DMS153 treated with DMSO at 0.1 percent for 48 hours (cell line): ENCODE data around the gene LRRFIP1.
"Not testable (repeated sequence)": the region's sequence is repeated elsewhere in the genome, so short reads cannot be mapped to it uniquely, and the experiment has no call there.

ENCODE experiments used
- DNase-seq: peaks from one replicate; lab custom pipeline; 2025; ENCODE audit not compliant: unreplicated experiment; lab: John Stamatoyannopoulos, UW

LRRFIP1 gene, protein sequence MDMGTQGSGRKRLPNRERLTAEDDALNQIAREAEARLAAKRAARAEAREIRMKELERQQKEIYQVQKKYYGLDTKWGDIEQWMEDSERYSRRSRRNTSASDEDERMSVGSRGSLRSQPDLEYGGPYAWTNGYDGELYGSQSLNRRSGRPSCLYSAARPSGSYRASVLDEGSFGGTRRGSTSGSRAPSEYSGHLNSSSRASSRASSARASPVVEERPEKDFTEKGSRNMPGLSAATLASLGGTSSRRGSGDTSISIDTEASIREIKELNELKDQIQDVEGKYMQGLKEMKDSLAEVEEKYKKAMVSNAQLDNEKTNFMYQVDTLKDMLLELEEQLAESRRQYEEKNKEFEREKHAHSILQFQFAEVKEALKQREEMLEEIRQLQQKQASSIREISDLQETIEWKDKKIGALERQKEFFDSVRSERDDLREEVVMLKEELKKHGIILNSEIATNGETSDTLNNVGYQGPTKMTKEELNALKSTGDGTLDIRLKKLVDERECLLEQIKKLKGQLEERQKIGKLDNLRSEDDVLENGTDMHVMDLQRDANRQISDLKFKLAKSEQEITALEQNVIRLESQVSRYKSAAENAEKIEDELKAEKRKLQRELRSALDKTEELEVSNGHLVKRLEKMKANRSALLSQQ

DNA sequence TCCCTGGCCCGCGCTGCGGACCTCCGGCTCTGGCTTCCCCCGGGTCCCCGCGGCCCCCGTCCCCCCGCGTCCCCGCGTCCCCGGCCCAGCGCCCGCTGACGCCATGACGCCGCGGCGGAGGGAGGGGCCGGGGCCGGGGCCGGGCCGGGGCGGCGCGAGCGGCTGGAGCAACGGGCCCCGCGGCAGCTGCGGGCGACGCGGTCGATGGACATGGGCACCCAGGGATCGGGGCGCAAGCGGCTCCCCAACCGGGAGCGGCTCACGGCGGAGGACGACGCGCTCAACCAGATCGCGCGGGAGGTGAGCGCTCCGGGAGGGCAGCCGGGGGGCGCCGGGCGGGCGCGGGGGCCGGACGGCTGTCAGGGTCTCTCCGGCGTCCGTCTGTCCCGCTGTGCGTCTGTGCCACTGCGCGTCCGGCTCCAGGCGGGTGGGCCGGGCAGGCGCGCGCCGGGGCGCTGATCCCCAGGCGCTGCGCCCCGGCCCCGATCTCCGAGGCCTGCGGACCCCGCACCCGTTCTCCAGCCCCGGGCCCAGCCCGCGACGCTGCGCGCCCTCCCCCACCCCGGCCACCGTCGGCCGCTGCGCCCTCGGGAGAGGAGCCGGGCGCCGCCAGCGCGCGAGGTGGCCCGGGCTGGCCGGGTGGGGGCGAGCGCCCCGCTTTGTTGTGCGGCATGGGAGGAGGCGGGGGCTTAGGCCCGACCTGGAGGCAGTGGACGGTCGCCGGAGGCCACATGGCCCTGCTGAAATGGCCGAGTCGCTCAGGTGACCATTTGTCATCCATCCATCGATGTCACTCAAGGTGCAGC is at the start of gene LRRFIP1:
Gene LRRFIP1, plus strand, starts transcription at position 147 of the 806 bp plus-strand sequence. Its CDS starts 58 bp downstream, at position 205.
- DNase-seq: no peak

DNA sequence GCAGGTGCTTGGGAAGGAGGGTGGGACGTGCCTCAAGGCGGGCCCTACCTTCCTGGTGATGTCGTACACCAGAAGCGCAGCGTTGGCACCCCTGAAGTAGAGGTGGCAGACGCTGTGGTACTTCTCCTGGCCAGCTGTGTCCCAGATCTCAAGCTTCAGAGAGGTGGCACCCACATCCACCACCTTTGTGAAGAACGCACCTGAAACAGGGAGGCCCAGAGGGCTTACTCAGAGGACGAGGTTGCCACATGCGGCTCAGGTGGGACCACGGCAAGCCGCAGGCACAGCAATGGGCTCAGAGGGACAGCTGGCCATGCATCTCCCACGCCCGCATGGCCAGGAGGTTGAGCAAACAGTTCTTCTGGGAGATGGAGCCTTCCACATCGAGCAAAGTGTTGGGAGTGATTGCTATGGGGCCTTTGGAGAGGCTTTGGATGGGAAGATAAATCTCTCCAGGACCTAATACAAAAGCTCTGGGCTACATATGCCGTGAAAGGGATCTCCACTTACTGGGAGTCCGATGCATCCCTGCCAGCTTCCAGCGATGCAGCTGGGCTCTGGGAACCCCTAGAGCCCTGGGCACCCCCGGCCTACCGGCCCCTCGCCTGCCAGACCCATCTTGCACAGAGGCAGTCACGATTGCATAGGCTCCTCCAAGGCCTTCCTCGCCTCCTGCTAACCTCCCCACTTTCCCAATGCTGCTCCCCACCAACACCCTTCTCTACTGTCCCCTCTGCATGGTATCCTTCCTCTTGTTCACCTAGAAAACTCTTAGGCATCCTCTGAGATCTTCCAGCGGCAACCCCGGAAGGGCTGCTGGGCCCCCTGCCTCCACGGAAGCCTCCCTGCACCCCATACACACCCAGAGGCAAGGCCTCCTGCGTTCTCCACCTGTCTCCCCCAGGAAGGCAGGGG is 49.2 kb upstream of the LRRFIP1 start:
- DNase-seq: no peak

DNA sequence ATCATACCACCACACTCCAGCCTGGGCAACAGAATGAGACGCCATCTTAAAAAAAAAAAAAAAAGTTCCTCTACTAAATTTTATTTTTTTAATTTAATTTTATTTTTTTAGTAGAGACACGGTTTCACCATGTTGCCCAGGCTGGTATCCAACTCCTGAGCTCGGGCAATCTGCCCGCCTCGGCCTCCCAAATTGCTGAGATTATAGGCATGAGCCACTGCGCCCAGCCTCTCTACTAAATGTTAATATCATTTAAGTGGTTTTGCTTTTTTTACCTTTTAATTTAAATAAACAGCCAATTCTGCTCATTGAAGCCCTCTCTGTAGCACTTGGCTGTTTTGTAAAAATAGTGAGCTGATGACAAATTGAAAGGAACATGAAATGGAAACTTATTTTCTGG is 46.1 kb upstream of the LRRFIP1 start:
- no peak for DNase-seq

DNA sequence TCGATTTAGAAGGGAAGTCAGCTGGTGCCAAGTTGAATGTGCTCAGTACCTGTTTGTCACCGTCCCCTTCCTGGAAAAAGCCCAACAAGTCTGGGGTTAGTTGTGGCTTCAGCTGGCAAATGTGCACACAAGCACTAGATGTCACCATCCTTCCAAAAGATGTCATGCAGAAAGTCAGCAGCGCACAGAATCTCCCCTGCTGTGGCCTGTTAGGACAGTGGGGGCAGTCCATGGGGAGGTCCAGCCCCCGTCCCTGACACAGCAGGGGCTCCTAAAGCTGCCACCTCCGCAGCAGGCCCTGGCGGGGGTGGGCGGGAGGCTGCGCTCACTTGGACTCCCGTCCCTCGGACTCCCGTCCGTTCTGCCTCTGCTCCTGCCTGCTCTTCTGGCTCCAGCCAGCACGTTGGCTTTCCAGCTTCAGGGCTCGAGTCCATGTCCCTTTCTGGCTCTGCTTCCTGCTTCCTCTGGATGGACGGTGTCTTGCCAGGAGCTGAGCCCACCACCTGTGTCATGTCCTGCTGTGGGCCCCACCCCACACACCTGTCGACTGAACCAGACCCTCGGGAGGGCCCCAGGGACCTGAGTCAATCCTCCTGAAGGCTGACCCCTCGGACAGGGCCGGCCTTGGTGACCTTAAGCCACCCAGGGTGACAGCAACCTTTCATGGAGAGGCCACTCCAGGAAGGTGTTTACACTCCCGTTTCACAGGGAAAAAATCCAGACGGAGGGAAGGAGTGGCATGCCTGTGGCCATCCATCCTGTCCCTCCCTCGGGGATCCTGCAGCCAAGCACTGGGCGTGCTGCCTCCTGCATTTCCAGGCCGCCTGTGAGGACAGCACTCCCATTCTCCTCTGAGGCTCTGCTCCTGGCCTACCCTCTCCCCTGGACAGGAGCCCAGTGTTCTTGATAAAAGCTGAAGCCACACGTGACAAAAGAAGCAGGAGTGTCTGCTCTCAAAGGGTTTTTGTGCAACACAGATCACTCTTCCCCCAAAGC is 45.3 kb upstream of the LRRFIP1 start:
- peak; percentile 76 for DNase-seq

DNA sequence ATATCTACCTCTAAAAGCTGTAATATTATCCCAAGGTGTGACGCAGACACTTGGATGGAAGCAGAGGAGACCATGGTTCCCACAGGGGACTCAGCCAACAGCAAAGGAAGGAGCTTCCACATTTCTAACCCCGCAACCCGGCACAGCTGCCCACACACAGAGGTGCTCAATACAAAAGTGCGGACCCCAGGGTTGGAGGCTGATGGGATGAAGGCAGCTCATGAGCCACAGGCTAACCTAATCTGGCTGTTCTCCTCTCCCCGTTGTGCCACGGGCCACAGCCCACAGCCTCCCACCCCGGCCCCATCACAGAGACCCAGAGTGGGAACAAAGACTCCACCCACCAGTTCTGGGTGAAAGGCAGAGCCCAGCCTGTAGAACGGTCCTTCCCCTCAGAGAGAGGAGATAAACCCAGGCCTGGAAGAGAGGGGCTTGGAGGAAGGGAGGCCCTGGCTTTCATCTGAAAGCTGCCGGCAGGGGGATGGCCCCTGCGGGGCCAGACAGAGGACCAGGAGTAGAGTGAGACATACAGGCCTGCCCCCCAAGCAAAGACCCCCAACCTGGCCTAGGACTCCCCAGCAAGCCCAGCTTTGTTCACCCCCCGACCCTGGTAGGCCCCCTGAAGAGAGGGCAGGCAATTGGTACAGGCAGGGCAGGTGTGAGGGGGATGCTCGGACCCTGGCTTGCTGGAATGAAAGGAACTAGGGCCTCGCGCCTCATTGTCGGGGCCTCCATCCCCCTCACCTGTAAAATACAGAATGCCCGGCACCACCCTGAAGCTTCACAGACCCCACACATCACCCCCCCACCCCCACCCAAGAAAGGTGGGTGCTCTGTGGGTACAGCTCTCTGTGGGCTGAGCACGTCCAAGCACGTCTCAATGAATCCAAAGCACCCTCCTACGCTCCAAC is 43.7 kb upstream of the LRRFIP1 start:
- DNase-seq: no peak

DNA sequence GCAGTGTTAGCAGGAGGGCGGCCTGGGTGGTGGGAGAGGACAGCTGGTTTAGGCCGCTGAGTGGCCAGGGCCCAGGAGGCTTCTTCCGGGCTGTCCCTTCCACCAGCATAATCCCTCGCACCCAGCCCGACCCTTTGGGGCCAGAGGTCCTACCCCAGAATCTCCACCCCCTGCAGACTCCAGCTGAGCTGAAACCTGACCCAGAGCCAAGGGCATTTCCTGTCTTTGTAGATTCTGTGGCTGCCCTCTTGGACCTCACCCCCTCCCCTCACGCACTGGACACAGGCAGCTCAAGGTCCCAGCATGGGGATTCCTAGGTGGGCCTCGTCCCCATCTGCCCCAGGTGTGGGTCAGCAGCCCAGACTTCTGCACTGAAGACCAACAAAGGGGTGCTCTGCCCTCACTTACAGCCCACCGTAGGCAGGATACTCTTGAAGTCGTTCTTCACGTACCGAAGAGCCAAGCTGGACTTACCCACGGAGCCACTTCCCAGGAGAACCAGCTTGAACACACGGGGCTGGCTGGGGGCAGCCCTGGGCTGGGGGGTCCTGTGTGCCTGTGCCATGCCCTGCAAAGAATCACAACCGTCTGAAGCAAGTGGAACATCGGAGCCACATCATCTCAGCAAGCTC is 41.7 kb upstream of the LRRFIP1 start:
- DNase-seq: no peak

DNA sequence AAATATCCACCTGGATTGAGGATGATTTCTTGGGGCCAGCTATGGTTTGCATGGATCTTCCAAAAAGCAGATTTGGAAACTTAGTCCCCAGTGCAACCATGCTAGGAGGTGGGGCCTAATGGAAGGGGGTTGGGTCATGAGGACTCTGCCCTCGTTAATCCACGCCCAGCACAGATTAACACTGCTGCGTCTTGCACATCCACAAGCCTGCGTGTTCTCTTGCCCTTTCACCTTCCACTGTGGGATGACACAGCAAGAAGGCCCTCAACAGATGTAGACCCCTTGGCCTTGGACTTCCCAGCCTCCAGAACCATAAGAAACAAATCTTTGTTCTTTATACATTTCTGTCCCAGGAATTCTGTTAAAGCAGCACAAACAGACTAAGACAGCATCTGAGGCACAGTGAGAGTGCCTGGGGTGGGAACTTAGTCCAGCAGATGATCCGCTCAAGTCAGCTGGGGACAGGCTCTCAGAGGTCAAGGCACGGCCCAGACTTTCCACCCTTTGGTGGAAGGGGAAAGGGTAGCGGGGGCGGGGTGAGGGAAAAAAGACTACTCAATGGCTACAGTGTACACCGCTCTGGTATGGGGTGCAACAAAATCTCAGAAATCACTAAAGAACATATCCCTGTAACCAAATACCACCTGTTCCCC is 39.2 kb upstream of the LRRFIP1 start:
- no peak for DNase-seq

DNA sequence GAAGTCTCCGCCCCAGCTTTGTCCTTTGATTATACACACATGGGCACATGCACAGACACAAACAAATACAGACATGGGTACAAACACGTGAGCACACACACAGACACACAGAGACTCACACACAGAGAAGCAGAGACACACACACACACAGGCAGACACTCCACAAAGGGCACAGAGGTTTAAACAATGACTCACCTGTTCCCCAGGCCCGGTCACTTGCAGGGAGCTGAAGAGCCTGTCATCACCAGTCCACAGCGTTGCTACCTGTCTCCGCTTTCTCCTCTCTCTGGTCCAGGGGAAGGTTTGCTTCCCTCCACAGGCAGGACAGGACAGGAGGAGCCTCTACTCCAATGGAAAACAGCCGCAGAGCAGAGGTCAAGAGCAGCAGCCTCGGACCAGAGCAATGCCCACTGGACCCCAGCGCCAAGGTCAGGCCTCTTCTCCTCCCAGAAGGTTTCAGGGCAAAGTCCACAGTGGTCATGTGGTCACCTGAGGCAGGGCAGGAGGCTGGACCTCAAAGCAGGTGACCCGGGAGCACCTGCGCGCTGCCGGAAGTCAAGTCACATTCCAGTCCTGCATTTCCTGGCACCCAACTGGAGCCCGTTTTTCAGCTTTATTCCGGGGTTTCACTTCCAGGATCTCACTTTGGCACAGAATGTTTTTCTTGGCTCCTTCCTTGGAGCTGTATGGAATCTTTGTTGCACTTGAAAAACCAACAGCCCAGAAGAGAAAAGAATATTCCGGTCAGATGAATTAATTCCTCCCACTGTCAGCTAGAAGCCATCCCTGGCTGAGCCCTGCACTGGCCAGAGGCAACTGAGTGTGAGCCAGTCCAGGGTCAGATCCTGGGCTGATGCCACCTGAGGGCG is 36.9 kb upstream of the LRRFIP1 start, which contains the start of gene RAB17:
Gene RAB17, minus strand, starts transcription at position 463 of the 869 bp plus-strand sequence. CDS start 4,580 bp downstream, outside the sequence.
- DNase-seq: peak; percentile 36

DNA sequence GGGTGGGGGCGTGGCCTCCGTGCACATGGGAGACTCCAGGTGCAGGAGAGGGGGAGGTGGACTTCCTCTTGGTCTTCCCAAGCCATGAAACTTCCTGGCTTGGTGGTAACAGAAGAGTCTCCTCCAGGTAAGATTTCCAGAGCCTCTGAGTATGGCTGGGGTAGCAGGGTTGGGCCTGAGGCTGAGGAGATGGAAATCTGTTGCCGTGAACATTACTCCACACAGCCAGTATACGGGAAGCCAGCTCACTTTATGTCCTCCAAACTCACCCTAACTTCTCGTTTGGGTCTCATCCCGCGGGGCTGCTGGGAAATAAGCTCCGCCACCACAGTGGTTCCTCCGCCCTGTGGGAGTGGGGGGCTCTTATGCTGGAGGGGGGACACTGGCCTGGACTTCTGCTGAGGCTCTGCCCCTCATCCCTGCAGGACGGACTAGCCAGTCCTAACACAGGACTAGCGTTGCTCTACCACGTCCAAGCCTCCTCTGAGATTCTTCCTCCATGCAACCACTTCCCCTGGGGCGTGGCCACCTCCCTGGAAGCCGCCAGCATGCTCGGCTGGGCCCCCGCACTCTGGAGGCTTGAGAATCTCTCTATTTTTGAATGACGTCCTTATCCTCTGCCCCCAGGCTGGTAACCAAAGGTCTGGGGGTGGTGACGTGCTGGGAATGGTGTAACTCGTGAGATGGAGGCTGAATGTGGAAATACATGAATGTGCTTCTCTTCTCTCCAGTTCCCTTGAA is 36.1 kb upstream of the LRRFIP1 start:
- peak; percentile 69 for DNase-seq

DNA sequence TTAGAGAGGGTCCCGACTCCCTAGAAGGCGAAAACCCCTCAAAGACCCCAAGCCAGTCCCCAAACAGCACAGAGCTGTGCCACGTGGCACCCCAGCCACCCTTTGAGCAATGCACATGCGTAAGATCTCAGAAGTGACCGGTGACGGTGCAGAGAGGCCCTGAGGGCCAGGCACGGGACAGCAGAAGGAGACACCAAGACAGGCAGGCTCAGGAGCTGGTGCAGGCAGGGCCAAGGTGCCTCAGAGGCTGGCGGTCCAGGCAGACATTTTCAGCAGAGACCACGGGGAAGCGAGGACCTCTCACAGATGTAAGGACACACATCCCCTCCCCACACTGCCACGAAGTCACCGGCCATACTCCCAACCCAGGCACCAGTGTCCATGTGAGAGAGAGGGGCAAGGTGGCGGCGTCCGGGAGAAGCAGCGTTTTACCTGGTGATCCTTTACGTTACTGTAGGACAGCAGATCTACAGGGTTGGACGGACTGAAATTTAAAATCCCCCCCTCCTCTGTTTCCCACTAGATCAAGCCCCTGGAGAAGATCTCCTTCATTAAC is 34.9 kb upstream of the LRRFIP1 start:
- no peak for DNase-seq

DNA sequence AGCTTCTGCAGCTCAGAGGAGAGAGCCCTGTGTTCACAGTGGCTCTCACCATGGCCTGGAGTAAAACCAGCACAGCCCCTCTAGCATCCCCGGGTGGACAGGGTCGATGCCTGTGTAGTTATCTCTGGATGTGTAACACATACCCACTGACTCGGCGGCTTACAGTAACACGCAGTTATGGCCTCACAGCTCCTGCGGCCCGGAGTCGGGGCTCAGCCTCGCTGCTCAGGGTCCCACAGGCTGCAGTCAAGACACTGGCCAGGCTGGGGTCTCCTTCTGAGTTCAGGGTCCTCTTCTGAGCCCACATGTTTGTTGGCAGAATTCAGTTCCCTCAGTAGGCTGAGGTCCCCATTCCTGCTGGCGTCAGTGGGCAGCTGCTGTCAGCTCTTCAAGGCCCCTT is 34.4 kb upstream of the LRRFIP1 start:
- no peak for DNase-seq

DNA sequence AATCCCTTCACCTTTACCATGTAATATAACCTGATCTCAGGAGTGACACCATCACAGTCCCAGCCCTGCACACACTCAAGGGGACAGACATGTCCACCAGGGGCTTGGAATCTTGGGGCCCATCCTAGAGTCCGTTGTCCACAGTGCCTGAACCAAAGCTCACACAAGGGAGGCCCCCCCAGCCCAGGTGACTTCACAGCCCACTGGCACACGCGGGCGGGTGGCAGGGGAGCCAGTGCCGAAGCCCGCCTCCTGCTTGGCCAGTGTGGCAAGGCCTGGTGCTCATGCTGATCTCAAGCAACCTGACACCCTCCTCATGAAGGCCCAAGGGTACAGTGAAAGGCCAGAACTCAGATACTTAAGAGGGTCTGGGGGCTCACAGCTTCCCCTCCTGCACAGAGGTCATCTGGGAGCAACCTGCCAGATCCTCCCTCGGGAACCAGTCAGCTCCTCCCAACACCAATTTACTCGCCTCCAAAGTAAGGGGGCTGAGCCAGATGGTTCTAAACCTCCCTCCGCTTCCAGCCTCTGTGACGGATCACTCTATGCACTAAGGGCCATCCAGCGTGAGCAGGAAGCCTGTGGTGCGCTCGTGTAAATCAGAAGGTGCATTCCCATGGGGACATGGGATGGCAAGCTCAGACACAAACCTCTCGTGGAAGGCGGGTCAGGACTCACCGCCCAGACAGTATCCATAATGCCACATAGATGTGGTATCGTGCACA is 33.6 kb upstream of the LRRFIP1 start:
- no peak for DNase-seq

DNA sequence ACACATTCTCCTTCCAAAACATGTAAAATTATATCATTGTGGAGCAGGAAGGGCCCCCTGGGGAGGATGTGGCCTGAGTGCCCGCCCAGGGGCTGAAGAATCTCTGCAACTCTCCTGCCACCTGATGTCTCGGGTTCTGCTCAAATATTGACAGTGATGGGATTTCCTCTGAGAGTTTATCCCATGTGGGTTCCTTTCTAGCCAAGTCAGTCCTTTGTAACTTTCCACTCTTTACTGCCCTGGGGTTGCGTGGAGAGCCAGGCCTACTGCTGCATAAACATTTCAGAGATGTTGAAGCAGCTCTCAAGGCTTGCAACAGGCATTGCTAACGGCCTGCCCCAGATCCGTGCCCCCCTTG is 32.9 kb upstream of the LRRFIP1 start:
- no peak for DNase-seq

DNA sequence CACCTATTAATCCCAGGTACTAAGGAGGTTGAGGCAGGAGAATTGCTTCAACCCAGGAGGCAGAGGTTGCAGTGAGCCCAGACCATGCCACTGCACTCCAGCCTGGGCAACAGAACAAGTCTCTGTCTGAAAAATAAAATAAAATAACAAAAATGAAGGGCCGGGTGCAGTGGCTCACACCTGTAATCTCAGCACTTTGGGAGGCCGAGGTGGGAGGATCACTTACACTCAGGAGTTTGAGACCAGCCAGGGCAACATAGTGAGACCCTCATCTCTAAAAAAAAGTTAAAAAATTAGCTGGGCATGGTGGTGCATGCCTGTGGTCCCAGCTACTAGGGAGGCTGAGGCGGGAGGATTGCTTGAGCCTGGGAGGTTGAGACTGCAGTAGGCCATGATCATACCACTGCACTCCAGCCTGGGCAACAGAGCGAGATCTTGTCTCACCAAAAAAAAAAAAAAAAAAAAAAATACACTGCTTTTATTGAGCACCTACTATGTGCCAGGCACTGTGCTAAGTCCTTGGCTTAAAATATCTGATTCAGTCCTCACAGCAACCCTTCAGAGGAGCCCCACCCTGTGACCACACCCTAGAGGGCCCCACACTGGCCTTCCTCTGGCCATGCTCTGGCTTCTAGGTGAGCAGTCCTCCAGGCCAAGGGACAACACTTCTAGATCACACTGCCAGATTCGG is 31.4 kb upstream of the LRRFIP1 start:
- DNase-seq: not testable (repeated sequence)
